CD4-positive, alpha-beta T cell treated with Interleukin-15 for 1 hour (primary cell): Measurements from ENCODE around the gene DNAI7.

Source experiments
- DNase-seq: peaks from one replicate; pipeline ENCODE4 v3.0.0-alpha.2; 2020

DNAI7 gene

GRCh38 chr12:25099010-25099409 is 96.0 kb downstream of the DNAI7 start:
- no peak for DNase-seq

- no peak for DNase-seq
These were observed 105.2 kb downstream of the DNAI7 start for GRCh38 chr12:25089738-25090137.

- DNase-seq = no peak
These were observed 107.4 kb downstream of the DNAI7 start for GRCh38 chr12:25087596-25087995.

- DNase-seq = no peak
These were observed 110.1 kb downstream of the DNAI7 start for GRCh38 chr12:25084816-25085215.

- DNase-seq = no peak
These were observed 111.7 kb downstream of the DNAI7 start for GRCh38 chr12:25083211-25083610.

GRCh38 chr12:25082628-25083027 is 112.3 kb downstream of the DNAI7 start:
- DNase-seq = no peak

- no peak for DNase-seq
These were observed 115.6 kb downstream of the DNAI7 start for GRCh38 chr12:25079393-25079792.

GRCh38 chr12:25074954-25075353 is 120.0 kb downstream of the DNAI7 start:
- DNase-seq = no peak

- DNase-seq = no peak
These were observed 120.8 kb downstream of the DNAI7 start for GRCh38 chr12:25074113-25074512.

GRCh38 chr12:25072906-25073650 is 121.9 kb downstream of the DNAI7 start:
- no peak for DNase-seq

- no peak for DNase-seq
These were observed 123.6 kb downstream of the DNAI7 start for GRCh38 chr12:25071366-25071765.

- no peak for DNase-seq
These were observed 125.7 kb downstream of the DNAI7 start for GRCh38 chr12:25069224-25069623.

GRCh38 chr12:25065035-25065434 is 129.9 kb downstream of the DNAI7 start:
- no peak for DNase-seq

- no peak for DNase-seq
These were observed 130.9 kb downstream of the DNAI7 start for GRCh38 chr12:25063873-25064628.

- no peak for DNase-seq
These were observed 136.3 kb downstream of the DNAI7 start for GRCh38 chr12:25058658-25059058.
